Stimulated activated CD8-positive, alpha-beta memory T cell treated with anti-CD3 and anti-CD28 coated beads, Interleukin-4, amount 100 ng/mL, for 48 hours (primary cell): ENCODE measurements around the gene TCP1.
"Not testable (repeated sequence)": the region's sequence is repeated elsewhere in the genome, so short reads cannot be mapped to it uniquely, and the experiment has no call there.

Experiments
- DNase-seq: peaks from one replicate; pipeline ENCODE4 v3.0.0-alpha.2; 2020

Gene TCP1

GRCh38 chr6:159732550-159732949 is 56.9 kb downstream of the TCP1 start:
- not testable (repeated sequence) for DNase-seq

GRCh38 chr6:159730332-159730676 is 59.1 kb downstream of the TCP1 start:
- no peak for DNase-seq

GRCh38 chr6:159729598-159730331 is 59.6 kb downstream of the TCP1 start:
- no peak for DNase-seq

- DNase-seq = no peak
Observed at GRCh38 chr6:159728531-159728964, 60.9 kb downstream of the TCP1 start.
